HEK293T (cell line): Measurements from ENCODE around the gene KANSL1.

Experiments
- BHLHE40 ChIP-seq: fragments of 450-650 bp; IDR thresholded peaks from 2 replicates; pipeline ENCODE4 v1.6.1; 2016; ENCODE audit warnings: mild to moderate bottlenecking, moderate library complexity, borderline replicate concordance
- FOXA1 ChIP-seq: fragments of 450-650 bp; IDR thresholded peaks from 2 replicates; pipeline ENCODE4 v1.6.1; 2016; ENCODE audit warnings: mild to moderate bottlenecking
- FOXM1 ChIP-seq: fragments of 450-650 bp; IDR thresholded peaks from 2 replicates; pipeline ENCODE4 v1.6.1; 2017; ENCODE audit warnings: mild to moderate bottlenecking, borderline replicate concordance
- HDGF ChIP-seq: fragments of 450-650 bp; IDR thresholded peaks from 2 replicates; pipeline ENCODE4 v1.6.1; 2017; ENCODE audit warnings: antibody characterized with exemption, borderline replicate concordance
- SP1 ChIP-seq: fragments of 450-650 bp; IDR thresholded peaks from 2 replicates; pipeline ENCODE4 v1.6.1; 2017
- SUZ12 ChIP-seq: fragments of 450-650 bp; IDR thresholded peaks from 2 replicates; pipeline ENCODE4 v1.6.1; 2016; ENCODE audit warnings: mild to moderate bottlenecking
- TARDBP ChIP-seq: fragments of 450-650 bp; IDR thresholded peaks from 2 replicates; pipeline ENCODE4 v1.6.1; 2016

- no peak for TF ChIP-seq BHLHE40
- no peak for TF ChIP-seq HDGF
- no peak for TF ChIP-seq FOXA1
- no peak for TF ChIP-seq SUZ12
- no peak for TF ChIP-seq TARDBP
- TF ChIP-seq SP1: no peak
- TF ChIP-seq FOXM1: no peak
Measured at GRCh38 chr17:46147296-46147695, 45.9 kb downstream of the KANSL1 start.
